ENCODE data around the gene ZNF438. TPM values are rescaled to one million over a fixed set of nuclear protein-coding genes. Genes with fewer than 3 reads are reported as not detected.

Gene ZNF438
- total and polyA plus RNA-seq, 2 of the 13 experiments (the other 11 are each of a cell fraction or from before 2014, with no cell fraction given) = 0.75 to 0.83 TPM

GRCh38 chr10:31042670-31043069, 11.0 kb upstream of the ZNF438 start:
- H3K27me3 ChIP-seq (ENCODE audit: control insufficient read depth in 1 of 2, insufficient read depth in 2 of 2, low read length in 2 of 2) = peaks cover 0 to 3% of the 10 kb centered on the region in 2 experiments; a peak in 1 of 5 replicates
- WGBS (ENCODE audit: low lambda C conversion rate) = 20% methylated on average over 2 of the region's 2 CpGs
- no peak for ATAC-seq
- no peaks in the 10 kb centered on the region for H3K36me3 ChIP-seq (replicated peaks in 1 of 2; ENCODE audit: control insufficient read depth in 1 of 2, insufficient read depth in 2 of 2, low read length in 2 of 2)
- DNase-seq (ENCODE audit: low spot score) = no peak
- intact Hi-C loops (cut with micrococcal nuclease; ENCODE audit: unreplicated experiment) (no loop called here), in situ Hi-C loops (cut with HindIII; ENCODE audit: extremely low pct_ligation_motif_present, low pct_unique_long_range_greater_than_20kb) (no loop called here)
- POLR2A ChIA-PET = no interaction called here
- H3K4me1 ChIP-seq (ENCODE audit: insufficient read depth, low read length) = no peaks in the 10 kb centered on the region
- no peak for FAIRE-seq
- CTCF ChIA-PET (ENCODE audit: low intra/inter-chr PET ratio, low total read pairs) = no interaction called here
- H3K4me3 ChIP-seq (replicated peaks in 1 of 3; ENCODE audit: insufficient read depth in 1 of 3, low read depth in 2 of 3, low read length in 3 of 3) = no peak overlapping the region
- no peak overlapping the region for H3K4me2 ChIP-seq (ENCODE audit: low read depth, low read length)
- no peak for TF ChIP-seq MLXIP (CRISPR knock-in tag; IDR thresholded peaks at IDR 0.05; ENCODE audit: borderline replicate concordance)
- no peak for TF ChIP-seq NFATC3 (CRISPR knock-in tag; IDR thresholded peaks at IDR 0.05)
- no peak for TF ChIP-seq ZNF335 (CRISPR knock-in tag; IDR thresholded peaks at IDR 0.05)
- no peak for TF ChIP-seq SNAI1 (CRISPR knock-in tag; IDR thresholded peaks at IDR 0.05; ENCODE audit: borderline replicate concordance)
- TF ChIP-seq THAP7 (CRISPR knock-in tag; IDR thresholded peaks at IDR 0.05) = no peak
- TF ChIP-seq ZNF263 (CRISPR knock-in tag; IDR thresholded peaks at IDR 0.05) = no peak
- no peak for TF ChIP-seq ZNF747 (CRISPR knock-in tag; IDR thresholded peaks at IDR 0.05; ENCODE audit: borderline replicate concordance)
- TF ChIP-seq ZNF354B (CRISPR knock-in tag; IDR thresholded peaks at IDR 0.05) = no peak
- TF ChIP-seq NONO (IDR thresholded peaks at IDR 0.05) = no peak
- TF ChIP-seq NONO (CRISPR knock-in tag; conservative IDR thresholded peaks at IDR 0.05) = no peak
- no peak for TF ChIP-seq ZBTB25 (CRISPR knock-in tag; IDR thresholded peaks at IDR 0.05)
- no peak for TF ChIP-seq MED13 (CRISPR knock-in tag; IDR thresholded peaks at IDR 0.05)
- no peak for TF ChIP-seq ZNF33A (CRISPR knock-in tag; IDR thresholded peaks at IDR 0.05; ENCODE audit: borderline replicate concordance)
- no peaks in the 10 kb centered on the region for H4K20me1 ChIP-seq (ENCODE audit: insufficient read depth, low read length)
- no peaks in the 10 kb centered on the region for H3K9me3 ChIP-seq (ENCODE audit: low read length)
- no TSS peak for BruUV-seq (replicated peaks)
- H2AFZ ChIP-seq (ENCODE audit: low read length) = no peak overlapping the region
- no peak overlapping the region for H3K27ac ChIP-seq (ENCODE audit: extremely low read length, insufficient read depth, low read length)
- no peak overlapping the region for H3K9ac ChIP-seq (ENCODE audit: insufficient read depth, low read depth, low read length)
- H3K79me2 ChIP-seq (ENCODE audit: insufficient read depth, low read length) = no peaks in the 10 kb centered on the region

Measured in HepG2 (cell line).